Activated CD4-positive, alpha-beta T cell treated with anti-CD3 and anti-CD28 coated beads, Interleukin-2, Interleukin-6, amounts not matched to agents 100 ng/mL and 50 ng/mL, durations not matched to agents 16 hours and 8 hours (primary cell): Measurements from ENCODE around the gene GSTP1.
"Not testable (repeated sequence)": the region's sequence is repeated elsewhere in the genome, so short reads cannot be mapped to it uniquely, and the experiment has no call there.

Experiments used
- DNase-seq: peaks from one replicate; pipeline ENCODE4 v3.0.0-alpha.2; 2020

The GSTP1 gene

GRCh38 chr11:67564230-67564629, 19.4 kb upstream of the GSTP1 start:
- DNase-seq: no peak

GRCh38 chr11:67571443-67571842, 12.2 kb upstream of the GSTP1 start:
- DNase-seq: no peak

- no peak for DNase-seq
These were observed 11.3 kb upstream of the GSTP1 start for GRCh38 chr11:67572305-67572704.

- peak; percentile 49 for DNase-seq
These were observed 10.7 kb upstream of the GSTP1 start for GRCh38 chr11:67572747-67573419.

- no peak for DNase-seq
These were observed 8.7 kb upstream of the GSTP1 start for GRCh38 chr11:67574938-67575337.

- DNase-seq: no peak
These were observed 6.7 kb upstream of the GSTP1 start for GRCh38 chr11:67576735-67577475.

GRCh38 chr11:67577951-67578350, 5.7 kb upstream of the GSTP1 start:
- no peak for DNase-seq

- DNase-seq: no peak
These were observed 2.1 kb upstream of the GSTP1 start for GRCh38 chr11:67581469-67581868.

- DNase-seq: no peak
These were observed 1.6 kb upstream of the GSTP1 start for GRCh38 chr11:67582011-67582410.

- DNase-seq: peak; percentile 44
These were observed 731 bp downstream of the GSTP1 start for GRCh38 chr11:67584205-67584880.

GRCh38 chr11:67584881-67585873, 1.6 kb downstream of the GSTP1 start:
- DNase-seq: no peak

GRCh38 chr11:67585911-67586310, 2.3 kb downstream of the GSTP1 start:
- no peak for DNase-seq

- no peak for DNase-seq
These were observed 3.1 kb downstream of the GSTP1 start for GRCh38 chr11:67586568-67587250.

- DNase-seq: no peak
These were observed 4.5 kb downstream of the GSTP1 start for GRCh38 chr11:67588136-67588503.

- DNase-seq: not testable (repeated sequence)
These were observed 5.3 kb downstream of the GSTP1 start for GRCh38 chr11:67588899-67589415.

- no peak for DNase-seq
These were observed 9.4 kb downstream of the GSTP1 start for GRCh38 chr11:67592880-67593564.

- no peak for DNase-seq
These were observed 9.9 kb downstream of the GSTP1 start for GRCh38 chr11:67593565-67593905.

GRCh38 chr11:67594480-67594879, 10.9 kb downstream of the GSTP1 start:
- no peak for DNase-seq

- no peak for DNase-seq
These were observed 13.2 kb downstream of the GSTP1 start for GRCh38 chr11:67596753-67597300.

- not testable (repeated sequence) for DNase-seq
These were observed 13.8 kb downstream of the GSTP1 start for GRCh38 chr11:67597458-67597857.

- DNase-seq: not testable (repeated sequence)
These were observed 14.4 kb downstream of the GSTP1 start for GRCh38 chr11:67597963-67598362.
